ENCODE measurements around the gene KRTAP5-5. TPM values are rescaled to one million over a fixed set of nuclear protein-coding genes. Genes with fewer than 3 reads are reported as not detected.

The KRTAP5-5 gene
- total and polyA plus RNA-seq, 2 experiments from 2014 or later = not detected

DNA sequence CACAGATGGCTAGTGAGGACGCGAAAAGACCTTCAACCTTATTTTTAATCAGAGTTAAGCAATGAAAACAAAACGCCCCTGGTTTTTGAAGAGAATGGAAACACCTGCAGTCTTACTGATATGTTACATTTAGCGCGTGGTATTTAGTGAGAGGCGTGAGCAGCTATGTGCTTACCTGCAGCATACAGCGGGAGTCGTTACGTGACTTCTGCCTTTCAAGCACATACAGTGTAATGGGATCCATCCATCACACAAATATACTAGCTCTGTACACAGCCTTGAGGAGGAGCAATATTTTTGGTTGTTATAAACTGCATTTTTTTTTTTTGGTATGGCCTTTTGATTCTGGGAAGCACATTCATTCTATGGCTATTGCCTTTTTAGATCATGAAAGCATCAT lies 36.9 kb upstream of the KRTAP5-5 start:
- Histone ChIP-seq H3K79me2 (replicated peaks; ENCODE audit: insufficient read depth) (no peaks in the 10 kb centered on the region), H3K27me3 (ENCODE audit: insufficient read depth) (no peaks in the 10 kb centered on the region), H3K27ac (ENCODE audit: low read depth) (no peak overlapping the region), H3F3A (replicated peaks; ENCODE audit: low read depth) (peaks cover 13% of the 10 kb centered on the region; the same call in 1 of the 2 replicates), H3K36me3 (ENCODE audit: insufficient read depth) (no peaks in the 10 kb centered on the region), H3K4me1 (ENCODE audit: insufficient read depth) (peaks cover 18% of the 10 kb centered on the region), H3K9me2 (ENCODE audit: insufficient read depth) (no peaks in the 10 kb centered on the region), H3K4me2 (no peak overlapping the region), H4K20me1 (replicated peaks; ENCODE audit: insufficient read depth) (no peaks in the 10 kb centered on the region), H3K4me3 (no peak overlapping the region), H2AFZ (no peak overlapping the region)
- TF ChIP-seq, protein P1, sequence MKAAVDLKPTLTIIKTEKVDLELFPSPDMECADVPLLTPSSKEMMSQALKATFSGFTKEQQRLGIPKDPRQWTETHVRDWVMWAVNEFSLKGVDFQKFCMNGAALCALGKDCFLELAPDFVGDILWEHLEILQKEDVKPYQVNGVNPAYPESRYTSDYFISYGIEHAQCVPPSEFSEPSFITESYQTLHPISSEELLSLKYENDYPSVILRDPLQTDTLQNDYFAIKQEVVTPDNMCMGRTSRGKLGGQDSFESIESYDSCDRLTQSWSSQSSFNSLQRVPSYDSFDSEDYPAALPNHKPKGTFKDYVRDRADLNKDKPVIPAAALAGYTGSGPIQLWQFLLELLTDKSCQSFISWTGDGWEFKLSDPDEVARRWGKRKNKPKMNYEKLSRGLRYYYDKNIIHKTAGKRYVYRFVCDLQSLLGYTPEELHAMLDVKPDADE (IDR thresholded peaks at IDR 0.05) = no peak
- TF ChIP-seq, protein P2, sequence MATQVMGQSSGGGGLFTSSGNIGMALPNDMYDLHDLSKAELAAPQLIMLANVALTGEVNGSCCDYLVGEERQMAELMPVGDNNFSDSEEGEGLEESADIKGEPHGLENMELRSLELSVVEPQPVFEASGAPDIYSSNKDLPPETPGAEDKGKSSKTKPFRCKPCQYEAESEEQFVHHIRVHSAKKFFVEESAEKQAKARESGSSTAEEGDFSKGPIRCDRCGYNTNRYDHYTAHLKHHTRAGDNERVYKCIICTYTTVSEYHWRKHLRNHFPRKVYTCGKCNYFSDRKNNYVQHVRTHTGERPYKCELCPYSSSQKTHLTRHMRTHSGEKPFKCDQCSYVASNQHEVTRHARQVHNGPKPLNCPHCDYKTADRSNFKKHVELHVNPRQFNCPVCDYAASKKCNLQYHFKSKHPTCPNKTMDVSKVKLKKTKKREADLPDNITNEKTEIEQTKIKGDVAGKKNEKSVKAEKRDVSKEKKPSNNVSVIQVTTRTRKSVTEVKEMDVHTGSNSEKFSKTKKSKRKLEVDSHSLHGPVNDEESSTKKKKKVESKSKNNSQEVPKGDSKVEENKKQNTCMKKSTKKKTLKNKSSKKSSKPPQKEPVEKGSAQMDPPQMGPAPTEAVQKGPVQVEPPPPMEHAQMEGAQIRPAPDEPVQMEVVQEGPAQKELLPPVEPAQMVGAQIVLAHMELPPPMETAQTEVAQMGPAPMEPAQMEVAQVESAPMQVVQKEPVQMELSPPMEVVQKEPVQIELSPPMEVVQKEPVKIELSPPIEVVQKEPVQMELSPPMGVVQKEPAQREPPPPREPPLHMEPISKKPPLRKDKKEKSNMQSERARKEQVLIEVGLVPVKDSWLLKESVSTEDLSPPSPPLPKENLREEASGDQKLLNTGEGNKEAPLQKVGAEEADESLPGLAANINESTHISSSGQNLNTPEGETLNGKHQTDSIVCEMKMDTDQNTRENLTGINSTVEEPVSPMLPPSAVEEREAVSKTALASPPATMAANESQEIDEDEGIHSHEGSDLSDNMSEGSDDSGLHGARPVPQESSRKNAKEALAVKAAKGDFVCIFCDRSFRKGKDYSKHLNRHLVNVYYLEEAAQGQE (IDR thresholded peaks at IDR 0.05; ENCODE audit: unreplicated experiment) = no peak
- no peak for TF ChIP-seq NANOG (IDR thresholded peaks at IDR 0.05; ENCODE audit: borderline replicate concordance)
- no peak for TF ChIP-seq JUNB (IDR thresholded peaks at IDR 0.05; ENCODE audit: unreplicated experiment)
- TF ChIP-seq ZNF331 (CRISPR knock-in tag; IDR thresholded peaks at IDR 0.05; ENCODE audit: low read depth) = no peak
- no peak for TF ChIP-seq EZH2 (IDR thresholded peaks at IDR 0.05; ENCODE audit: low read depth, unreplicated experiment)
- TF ChIP-seq POLR2AphosphoS5 (IDR thresholded peaks at IDR 0.05; ENCODE audit: low read depth) = no peak
- no peak for TF ChIP-seq CREB1 (CRISPR knock-in tag; IDR thresholded peaks at IDR 0.05; ENCODE audit: low read depth)
- TF ChIP-seq, protein P3, sequence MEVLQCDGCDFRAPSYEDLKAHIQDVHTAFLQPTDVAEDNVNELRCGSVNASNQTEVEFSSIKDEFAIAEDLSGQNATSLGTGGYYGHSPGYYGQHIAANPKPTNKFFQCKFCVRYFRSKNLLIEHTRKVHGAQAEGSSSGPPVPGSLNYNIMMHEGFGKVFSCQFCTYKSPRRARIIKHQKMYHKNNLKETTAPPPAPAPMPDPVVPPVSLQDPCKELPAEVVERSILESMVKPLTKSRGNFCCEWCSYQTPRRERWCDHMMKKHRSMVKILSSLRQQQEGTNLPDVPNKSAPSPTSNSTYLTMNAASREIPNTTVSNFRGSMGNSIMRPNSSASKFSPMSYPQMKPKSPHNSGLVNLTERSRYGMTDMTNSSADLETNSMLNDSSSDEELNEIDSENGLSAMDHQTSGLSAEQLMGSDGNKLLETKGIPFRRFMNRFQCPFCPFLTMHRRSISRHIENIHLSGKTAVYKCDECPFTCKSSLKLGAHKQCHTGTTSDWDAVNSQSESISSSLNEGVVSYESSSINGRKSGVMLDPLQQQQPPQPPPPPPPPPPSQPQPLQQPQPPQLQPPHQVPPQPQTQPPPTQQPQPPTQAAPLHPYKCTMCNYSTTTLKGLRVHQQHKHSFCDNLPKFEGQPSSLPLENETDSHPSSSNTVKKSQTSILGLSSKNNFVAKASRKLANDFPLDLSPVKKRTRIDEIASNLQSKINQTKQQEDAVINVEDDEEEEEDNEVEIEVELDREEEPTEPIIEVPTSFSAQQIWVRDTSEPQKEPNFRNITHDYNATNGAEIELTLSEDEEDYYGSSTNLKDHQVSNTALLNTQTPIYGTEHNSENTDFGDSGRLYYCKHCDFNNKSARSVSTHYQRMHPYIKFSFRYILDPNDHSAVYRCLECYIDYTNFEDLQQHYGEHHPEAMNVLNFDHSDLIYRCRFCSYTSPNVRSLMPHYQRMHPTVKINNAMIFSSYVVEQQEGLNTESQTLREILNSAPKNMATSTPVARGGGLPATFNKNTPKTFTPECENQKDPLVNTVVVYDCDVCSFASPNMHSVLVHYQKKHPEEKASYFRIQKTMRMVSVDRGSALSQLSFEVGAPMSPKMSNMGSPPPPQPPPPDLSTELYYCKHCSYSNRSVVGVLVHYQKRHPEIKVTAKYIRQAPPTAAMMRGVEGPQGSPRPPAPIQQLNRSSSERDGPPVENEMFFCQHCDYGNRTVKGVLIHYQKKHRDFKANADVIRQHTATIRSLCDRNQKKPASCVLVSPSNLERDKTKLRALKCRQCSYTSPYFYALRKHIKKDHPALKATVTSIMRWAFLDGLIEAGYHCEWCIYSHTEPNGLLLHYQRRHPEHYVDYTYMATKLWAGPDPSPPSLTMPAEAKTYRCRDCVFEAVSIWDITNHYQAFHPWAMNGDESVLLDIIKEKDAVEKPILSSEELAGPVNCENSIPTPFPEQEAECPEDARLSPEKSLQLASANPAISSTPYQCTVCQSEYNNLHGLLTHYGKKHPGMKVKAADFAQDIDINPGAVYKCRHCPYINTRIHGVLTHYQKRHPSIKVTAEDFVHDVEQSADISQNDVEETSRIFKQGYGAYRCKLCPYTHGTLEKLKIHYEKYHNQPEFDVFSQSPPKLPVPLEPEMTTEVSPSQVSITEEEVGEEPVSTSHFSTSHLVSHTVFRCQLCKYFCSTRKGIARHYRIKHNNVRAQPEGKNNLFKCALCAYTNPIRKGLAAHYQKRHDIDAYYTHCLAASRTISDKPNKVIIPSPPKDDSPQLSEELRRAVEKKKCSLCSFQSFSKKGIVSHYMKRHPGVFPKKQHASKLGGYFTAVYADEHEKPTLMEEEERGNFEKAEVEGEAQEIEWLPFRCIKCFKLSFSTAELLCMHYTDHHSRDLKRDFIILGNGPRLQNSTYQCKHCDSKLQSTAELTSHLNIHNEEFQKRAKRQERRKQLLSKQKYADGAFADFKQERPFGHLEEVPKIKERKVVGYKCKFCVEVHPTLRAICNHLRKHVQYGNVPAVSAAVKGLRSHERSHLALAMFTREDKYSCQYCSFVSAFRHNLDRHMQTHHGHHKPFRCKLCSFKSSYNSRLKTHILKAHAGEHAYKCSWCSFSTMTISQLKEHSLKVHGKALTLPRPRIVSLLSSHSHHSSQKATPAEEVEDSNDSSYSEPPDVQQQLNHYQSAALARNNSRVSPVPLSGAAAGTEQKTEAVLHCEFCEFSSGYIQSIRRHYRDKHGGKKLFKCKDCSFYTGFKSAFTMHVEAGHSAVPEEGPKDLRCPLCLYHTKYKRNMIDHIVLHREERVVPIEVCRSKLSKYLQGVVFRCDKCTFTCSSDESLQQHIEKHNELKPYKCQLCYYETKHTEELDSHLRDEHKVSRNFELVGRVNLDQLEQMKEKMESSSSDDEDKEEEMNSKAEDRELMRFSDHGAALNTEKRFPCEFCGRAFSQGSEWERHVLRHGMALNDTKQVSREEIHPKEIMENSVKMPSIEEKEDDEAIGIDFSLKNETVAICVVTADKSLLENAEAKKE (CRISPR knock-in tag; IDR thresholded peaks at IDR 0.05) = no peak
- TF ChIP-seq STAT1 (IDR thresholded peaks at IDR 0.05; ENCODE audit: unreplicated experiment) = no peak
- TF ChIP-seq ZNF114 (CRISPR knock-in tag; IDR thresholded peaks at IDR 0.05) = no peak
- TF ChIP-seq, protein P4, sequence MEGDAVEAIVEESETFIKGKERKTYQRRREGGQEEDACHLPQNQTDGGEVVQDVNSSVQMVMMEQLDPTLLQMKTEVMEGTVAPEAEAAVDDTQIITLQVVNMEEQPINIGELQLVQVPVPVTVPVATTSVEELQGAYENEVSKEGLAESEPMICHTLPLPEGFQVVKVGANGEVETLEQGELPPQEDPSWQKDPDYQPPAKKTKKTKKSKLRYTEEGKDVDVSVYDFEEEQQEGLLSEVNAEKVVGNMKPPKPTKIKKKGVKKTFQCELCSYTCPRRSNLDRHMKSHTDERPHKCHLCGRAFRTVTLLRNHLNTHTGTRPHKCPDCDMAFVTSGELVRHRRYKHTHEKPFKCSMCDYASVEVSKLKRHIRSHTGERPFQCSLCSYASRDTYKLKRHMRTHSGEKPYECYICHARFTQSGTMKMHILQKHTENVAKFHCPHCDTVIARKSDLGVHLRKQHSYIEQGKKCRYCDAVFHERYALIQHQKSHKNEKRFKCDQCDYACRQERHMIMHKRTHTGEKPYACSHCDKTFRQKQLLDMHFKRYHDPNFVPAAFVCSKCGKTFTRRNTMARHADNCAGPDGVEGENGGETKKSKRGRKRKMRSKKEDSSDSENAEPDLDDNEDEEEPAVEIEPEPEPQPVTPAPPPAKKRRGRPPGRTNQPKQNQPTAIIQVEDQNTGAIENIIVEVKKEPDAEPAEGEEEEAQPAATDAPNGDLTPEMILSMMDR (conservative IDR thresholded peaks at IDR 0.05; ENCODE audit: low read depth in 2 of 2) = no peak
- TF ChIP-seq EZH2phosphoT487 (IDR thresholded peaks at IDR 0.05; ENCODE audit: unreplicated experiment) = no peak
- ATAC-seq = no peak
- Mint-ChIP-seq H3K9me3 (no peaks in the 10 kb centered on the region), H3K27me3 (ENCODE audit: insufficient read depth, low read depth, poor library complexity) (peaks cover 19% of the 10 kb centered on the region), H3K27ac (no peak overlapping the region), H3K36me3 (ENCODE audit: low read depth) (no peaks in the 10 kb centered on the region), H3K4me1 (peaks cover 20% of the 10 kb centered on the region), H3K4me3 (no peak overlapping the region)
- no peak for DNase-seq (ENCODE audit: low spot score)
